ENCODE measurements around the gene OST4. TPM values are rescaled to one million over a fixed set of nuclear protein-coding genes. Genes with fewer than 3 reads are reported as not detected.
"Not testable (repeated sequence)": the region's sequence is repeated elsewhere in the genome, so short reads cannot be mapped to it uniquely, and the experiment has no call there.

Gene OST4
- total RNA-seq, 4 donors from 2014 or later: 92.7 to 320 (median 202) TPM

GRCh38 chr2:27076323-27076722 lies 4.9 kb upstream of the OST4 start:
- WGBS, 2 donors (ENCODE audit: low coverage in 1 of 2): 80 to 87% methylated on average over 4 of the region's 4 CpGs

GRCh38 chr2:27075566-27075871 lies 4.1 kb upstream of the OST4 start:
- Histone ChIP-seq H3K27ac (peak overlapping the region; percentile 92 to 96 (median 95)), H3K4me1 (peaks cover 9 to 62% (median 28%) of the 10 kb centered on the region in 4 donors)
- H3K27me3 ChIP-seq; H3K9me3 ChIP-seq; H3K4me3 ChIP-seq; DNase-seq; intact Hi-C loops (cut with DNase I; ENCODE audit: low total_unique reads); H3K36me3 ChIP-seq: not testable (repeated sequence)
- in situ Hi-C loops (cut with MboI; ENCODE audit: low pct_ligation_motif_present in 1 of 4, low pct_unique_long_range_greater_than_20kb in 1 of 4, low sequenced_read_pairs in 3 of 4): loop anchor here in 3 of 4 donors (25.0 kb wide), 1 partner anchor 113 kb away; the partner anchor contains the start of gene MAPRE3 (in 3 of the 3)
- 64% methylated on average over 6 of the region's 6 CpGs; no CpG with 5 or more reads in 1 of the 2 donors for WGBS, 2 donors (ENCODE audit: low coverage in 1 of 2)

More at GRCh38 chr2:27076323-27076722, 4.9 kb upstream of the OST4 start:
- intact Hi-C loops (cut with DNase I; ENCODE audit: low total_unique reads) (no loop called here), in situ Hi-C loops (cut with MboI; ENCODE audit: low pct_ligation_motif_present in 1 of 4, low pct_unique_long_range_greater_than_20kb in 1 of 4, low sequenced_read_pairs in 3 of 4) (loop anchor here in 3 of 4 donors (25.0 kb wide), 1 partner anchor 114 kb away; the partner anchor contains the start of gene MAPRE3 (in 3 of the 3))
- TF ChIP-seq POLR2A (IDR thresholded peaks at IDR 0.05) (no peak), POLR2AphosphoS5 (IDR thresholded peaks at IDR 0.05) (no peak), CTCF (IDR thresholded peaks at IDR 0.05) (no peak)
- Histone ChIP-seq H3K4me3 (no peak overlapping the region), H3K36me3 (no peaks in the 10 kb centered on the region), H3K27me3 (no peaks in the 10 kb centered on the region), H3K9me3 (no peaks in the 10 kb centered on the region), H3K4me1 (peaks cover 8 to 65% (median 26%) of the 10 kb centered on the region in 4 donors), H3K27ac (peak overlapping the region; percentile 92 to 96 (median 95))
- no peak for DNase-seq

GRCh38 chr2:27074738-27075565 lies 3.5 kb upstream of the OST4 start:
- intact Hi-C loops (cut with DNase I; ENCODE audit: low total_unique reads): no loop called here
- H3K9me3 ChIP-seq: no peaks in the 10 kb centered on the region
- H3K27me3 ChIP-seq: no peaks in the 10 kb centered on the region
- peak; percentile 71 for DNase-seq
- H3K4me1 ChIP-seq: peaks cover 14 to 68% (median 33%) of the 10 kb centered on the region in 4 donors
- in situ Hi-C loops (cut with MboI; ENCODE audit: low pct_ligation_motif_present in 1 of 4, low pct_unique_long_range_greater_than_20kb in 1 of 4, low sequenced_read_pairs in 3 of 4): loop anchor here in 3 of 4 donors (25.0 kb wide), 1 partner anchor 113 kb away; the partner anchor contains the start of gene MAPRE3 (in 3 of the 3)
- TF ChIP-seq POLR2A (IDR thresholded peaks at IDR 0.05): no peak
- H3K27ac ChIP-seq: peak overlapping the region; percentile 92 to 96 (median 95)
- no peaks in the 10 kb centered on the region for H3K36me3 ChIP-seq
- WGBS, 2 donors (ENCODE audit: low coverage in 1 of 2): 57% methylated on average over 1 to 4 of the region's 4 CpGs
- no peak overlapping the region for H3K4me3 ChIP-seq

- Histone ChIP-seq H3K27me3 (no peaks in the 10 kb centered on the region), H3K4me1 (peaks cover 20 to 79% (median 41%) of the 10 kb centered on the region in 4 donors), H3K4me3 (no peak overlapping the region), H3K9me3 (no peaks in the 10 kb centered on the region), H3K27ac (peak overlapping the region; percentile 92 to 96 (median 95)), H3K36me3 (no peaks in the 10 kb centered on the region)
- intact Hi-C loops (cut with DNase I; ENCODE audit: low total_unique reads): no loop called here
- DNase-seq: no peak
- TF ChIP-seq POLR2AphosphoS5 (IDR thresholded peaks at IDR 0.05) (no peak), POLR2A (IDR thresholded peaks at IDR 0.05) (no peak), EP300 (IDR thresholded peaks at IDR 0.05; ENCODE audit: low read depth) (no peak), CTCF (IDR thresholded peaks at IDR 0.05) (no peak)
- 44 to 49% methylated on average over 2 of the region's 2 CpGs for WGBS, 2 donors (ENCODE audit: low coverage in 1 of 2)
- in situ Hi-C loops (cut with MboI; ENCODE audit: low pct_ligation_motif_present in 1 of 4, low pct_unique_long_range_greater_than_20kb in 1 of 4, low sequenced_read_pairs in 3 of 4): no loop called here
These were observed 2.3 kb upstream of the OST4 start for GRCh38 chr2:27073782-27074181.

- H3K4me1 ChIP-seq: peaks cover 17 to 78% (median 43%) of the 10 kb centered on the region in 4 donors
- TF ChIP-seq EP300 (IDR thresholded peaks at IDR 0.05; ENCODE audit: low read depth): no peak
- no peak for TF ChIP-seq POLR2A (IDR thresholded peaks at IDR 0.05)
- no peak for TF ChIP-seq POLR2AphosphoS5 (IDR thresholded peaks at IDR 0.05)
- no peak for TF ChIP-seq CTCF (IDR thresholded peaks at IDR 0.05)
- no peak for DNase-seq
- intact Hi-C loops (cut with DNase I; ENCODE audit: low total_unique reads): no loop called here
- H3K27me3 ChIP-seq: no peaks in the 10 kb centered on the region
- H3K9me3 ChIP-seq: no peaks in the 10 kb centered on the region
- in situ Hi-C loops (cut with MboI; ENCODE audit: low pct_ligation_motif_present in 1 of 4, low pct_unique_long_range_greater_than_20kb in 1 of 4, low sequenced_read_pairs in 3 of 4): no loop called here
- H3K27ac ChIP-seq: peak overlapping the region; percentile 92 to 96 (median 95)
- WGBS, 2 donors (ENCODE audit: low coverage in 1 of 2): 61 to 71% methylated on average over 3 to 5 of the region's 5 CpGs
- no peak overlapping the region for H3K4me3 ChIP-seq
- H3K36me3 ChIP-seq: no peaks in the 10 kb centered on the region
These were observed 1.5 kb upstream of the OST4 start for GRCh38 chr2:27072920-27073319.
